HG03439 (cell line): ENCODE results near the gene PTPN6.
A peak's percentile ranks its signal among the peaks of the same experiment; 100 is the strongest.

ENCODE experiments used
- ATAC-seq: cut with Tn5 transposase; IDR thresholded peaks from one replicate; pipeline ENCODE4 v1.9.1; 2021; ENCODE audit warnings: mild to moderate bottlenecking, moderate library complexity; ENCODE audit not compliant: unreplicated experiment

The PTPN6 gene

GRCh38 chr12:6954316-6955107 lies 3.4 kb downstream of the PTPN6 start:
- no peak for ATAC-seq

GRCh38 chr12:6955108-6956020 lies 4.2 kb downstream of the PTPN6 start:
- ATAC-seq, result no peak

- ATAC-seq, result no peak
Measured at GRCh38 chr12:6956021-6956727, 5.0 kb downstream of the PTPN6 start.

GRCh38 chr12:6957151-6957701 lies 6.1 kb downstream of the PTPN6 start:
- no peak for ATAC-seq

GRCh38 chr12:6957741-6958608 lies 6.8 kb downstream of the PTPN6 start:
- no peak for ATAC-seq

GRCh38 chr12:6958609-6959057 lies 7.5 kb downstream of the PTPN6 start:
- no peak for ATAC-seq

GRCh38 chr12:6959058-6959804 lies 8.1 kb downstream of the PTPN6 start:
- ATAC-seq, result peak; percentile 39

- ATAC-seq, result no peak
Measured at GRCh38 chr12:6959805-6960592, 8.8 kb downstream of the PTPN6 start.

GRCh38 chr12:6960593-6961277 lies 9.6 kb downstream of the PTPN6 start:
- ATAC-seq, result no peak

GRCh38 chr12:6961278-6961694 lies 10.1 kb downstream of the PTPN6 start:
- no peak for ATAC-seq

GRCh38 chr12:6961695-6962284 lies 10.6 kb downstream of the PTPN6 start:
- no peak for ATAC-seq

- ATAC-seq, result no peak
Measured at GRCh38 chr12:6962285-6963015, 11.3 kb downstream of the PTPN6 start.

- no peak for ATAC-seq
Measured at GRCh38 chr12:6963016-6963731, 12.0 kb downstream of the PTPN6 start.

- no peak for ATAC-seq
Measured at GRCh38 chr12:6963791-6964413, 12.7 kb downstream of the PTPN6 start.

- no peak for ATAC-seq
Measured at GRCh38 chr12:6964605-6965025, 13.5 kb downstream of the PTPN6 start.
